LHCN-M2 (cell line): ENCODE results near the gene PLCZ1. TPM values are rescaled to one million over a fixed set of nuclear protein-coding genes. Genes with fewer than 3 reads are reported as not detected.

Experiments
- DNase-seq: peaks from one replicate; pipeline ENCODE4 v3.0.0-alpha.2; 2012; ENCODE audit warnings: low read depth
- total RNA-seq: library from RNA; depleted of rRNA; stranded (reverse); fragments of >200 nt; gene quantifications from 2 replicates; pipeline ENCODE4 v1.2.3, GENCODE V29; 2014; rRNA removed

The PLCZ1 gene
- total RNA-seq, 1 experiment from 2014 or later, result not detected

- no peak for DNase-seq
Observed at GRCh38 chr12:18634382-18634781, 103.4 kb downstream of the PLCZ1 start.

Other genes starting within 250 kb of the PLCZ1 start
- gene CAPZA3, start 107 bp upstream of the PLCZ1 start, total RNA-seq, result not detected in 2 replicates